Spleen (tissue), 11 donors: Measurements from ENCODE around the gene PPIL4. TPM values are rescaled to one million over a fixed set of nuclear protein-coding genes. Genes with fewer than 3 reads are reported as not detected.
A peak's percentile ranks its signal among the peaks of the same experiment; 100 is the strongest.

Experiments used
- DNase-seq: peaks from one replicate; pipeline ENCODE4 v3.0.0-alpha.2; 2020
- H3K27ac ChIP-seq, 8 donors: fragments of 200-600 bp; sonication (generic) in 7 of 8; 1 replicate in 4 of 8; 2 replicates in 4 of 8; pipeline versions ENCODE4 v1.5.0 to v1.8.0; 2016 to 2021; ENCODE audit warnings: inconsistent platforms in 4 of 8, mild to moderate bottlenecking in 4 of 8, moderate library complexity in 1 of 8
- H3K27me3 ChIP-seq, 7 donors: fragments of 200-600 bp; sonication (generic) in 6 of 7; replicated peaks in 1 of 7; 1 replicate in 4 of 7; 2 replicates in 3 of 7; pipeline versions ENCODE4 v1.5.0 to v1.8.0; 2016 to 2021; ENCODE audit warnings: inconsistent platforms in 3 of 7, mild to moderate bottlenecking in 1 of 7
- H3K36me3 ChIP-seq, 6 donors: fragments of 200-600 bp; sonication (generic) in 5 of 6; 1 replicate in 4 of 6; 2 replicates in 2 of 6; pipeline versions ENCODE4 v1.5.0 to v1.8.0; 2016 to 2021; ENCODE audit warnings: inconsistent platforms in 2 of 6
- H3K4me1 ChIP-seq, 6 donors: fragments of 200-600 bp; sonication (generic) in 5 of 6; 1 replicate in 3 of 6; 2 replicates in 3 of 6; pipeline versions ENCODE4 v1.5.0 to v1.8.0; 2016 to 2021; ENCODE audit warnings: inconsistent platforms in 3 of 6
- H3K4me3 ChIP-seq, 8 donors: fragments of 200-600 bp; sonication (generic) in 7 of 8; 1 replicate in 4 of 8; 2 replicates in 4 of 8; pipeline versions ENCODE4 v1.5.0 to v1.8.0; 2016 to 2021; ENCODE audit warnings: inconsistent platforms in 4 of 8, mild to moderate bottlenecking in 4 of 8, moderate library complexity in 2 of 8
- H3K9me3 ChIP-seq, 8 donors: fragments of 200-600 bp; sonication (generic) in 7 of 8; 1 replicate in 4 of 8; 2 replicates in 4 of 8; pipeline versions ENCODE4 v1.5.0 to v1.8.0; 2016 to 2021; ENCODE audit warnings: inconsistent platforms in 4 of 8
- CTCF ChIP-seq, 11 experiments: fragments of 200-600 bp in 7 of 11; fragments of 450-650 bp in 4 of 11; sonication (generic) in 4 of 11; IDR thresholded peaks in 8 of 11; conservative IDR thresholded peaks in 3 of 11; 1 replicate in 7 of 11; 2 replicates in 4 of 11; pipeline versions ENCODE4 v1.4.0 to v1.8.0; 2016 to 2021; ENCODE audit warnings: antibody characterized with exemption in 11 of 11, inconsistent platforms in 4 of 11, mild to moderate bottlenecking in 1 of 11
- POLR2A ChIP-seq, 3 donors: fragments of 450-650 bp; IDR thresholded peaks; one replicate each; pipeline ENCODE4 v1.5.1; 2017; ENCODE audit warnings: antibody characterized with exemption in 3 of 3, mild to moderate bottlenecking in 1 of 3
- POLR2AphosphoS5 ChIP-seq, 3 donors: sonication (generic); formaldehyde crosslinking; IDR thresholded peaks; one replicate each; pipeline ENCODE4 v1.5.1; 2017; ENCODE audit warnings: antibody characterized with exemption in 3 of 3
- WGBS, 5 donors: extraction: QIAGEN DNeasy Blood & Tissue Kit in 3 of 5; methylation state at CpG; one replicate each; pipeline versions ENCODE4 v1.1.5 to v1.1.7; 2013 to 2018; 5-methylcytosine and 5-hydroxymethylcytosine counted together
- intact Hi-C: fragments of 100-400 bp; cut with DNase I; formaldehyde crosslinking; loops from one replicate; pipeline ENCODE4 v1.15.0; 2023; ENCODE audit warnings: low total_unique reads
- polyA plus RNA-seq, 3 donors: library from polyadenylated mRNA; stranded (reverse); fragments of 200-250 nt; gene quantifications; one replicate each; pipeline ENCODE4 v1.2.1, GENCODE V29; 2013
- total RNA-seq, 7 donors: library from RNA; depleted of rRNA in 3 of 7; stranded (reverse); fragments of >200 nt in 3 of 7; fragmentation: NEBNext Ultra II Directional in 4 of 7; extraction: Animal tissue kit (Norgen Biotek cat#: 25700) in 4 of 7; gene quantifications; one replicate each; pipeline versions ENCODE4 v1.1.0 to v1.2.1, GENCODE V29; 2016 to 2021
- donor health status: healthy with polysubstance abuse.
- donor health status: DM: no; HTN: no; CAD: no; lungs with moderate emphysema.
- donor health status: DM: no; HTN: no; CAD: no.
- donor health status: Bipolar disorder and iron deficiency.
- donor health status: healthy.
- donor health status: DM: no; HTN: no; CAD: no.
- donor health status: DM: yes; HTN: yes; CAD: no.

Gene PPIL4
- total and polyA plus RNA-seq, 10 donors: 14.7 to 36.8 (median 26.4) TPM

GRCh38 chr6:149563928-149564325, 18.1 kb upstream of the PPIL4 start:
- 61 to 84% (median 81%) methylated on average over 3 of the region's 3 CpGs for WGBS, 5 donors
- no peaks in the 10 kb centered on the region for H3K36me3 ChIP-seq
- H3K27ac ChIP-seq: no peak overlapping the region
- no peaks in the 10 kb centered on the region for H3K9me3 ChIP-seq
- H3K4me1 ChIP-seq: peaks cover 14 to 37% (median 26%) of the 10 kb centered on the region in 6 donors
- H3K4me3 ChIP-seq: no peak overlapping the region
- intact Hi-C loops: loop anchor here (10.0 kb wide), 1 partner anchor 151 kb away; the partner anchor contains the start of gene LATS1
- TF ChIP-seq POLR2A (IDR thresholded peaks at IDR 0.05) (no peak), POLR2AphosphoS5 (IDR thresholded peaks at IDR 0.05) (no peak), CTCF (IDR thresholded peaks at IDR 0.05 in 8 of 11, conservative IDR thresholded peaks at IDR 0.05 in 3 of 11) (no peak)
- no peaks in the 10 kb centered on the region for H3K27me3 ChIP-seq
- no peak for DNase-seq

- Histone ChIP-seq H3K27me3 (no peaks in the 10 kb centered on the region), H3K36me3 (no peaks in the 10 kb centered on the region), H3K4me3 (no peak overlapping the region), H3K4me1 (peaks cover 9 to 31% (median 23%) of the 10 kb centered on the region in 6 donors), H3K27ac (no peak overlapping the region), H3K9me3 (no peaks in the 10 kb centered on the region)
- WGBS, 5 donors: 84 to 93% (median 90%) methylated on average over 5 of the region's 5 CpGs
- intact Hi-C loops: loop anchor here (10.0 kb wide), 1 partner anchor 151 kb away; the partner anchor contains the start of gene LATS1
- TF ChIP-seq CTCF (IDR thresholded peaks at IDR 0.05 in 8 of 11, conservative IDR thresholded peaks at IDR 0.05 in 3 of 11) (no peak), POLR2A (IDR thresholded peaks at IDR 0.05) (no peak), POLR2AphosphoS5 (IDR thresholded peaks at IDR 0.05) (no peak)
- DNase-seq: no peak
These were observed 17.5 kb upstream of the PPIL4 start for GRCh38 chr6:149563203-149563927.

- intact Hi-C loops: loop anchor here (10.0 kb wide), 1 partner anchor 154 kb away; the partner anchor contains the start of gene LATS1
- 49 to 73% (median 69%) methylated on average over 3 of the region's 3 CpGs for WGBS, 5 donors
- H3K27ac ChIP-seq: no peak overlapping the region
- H3K27me3 ChIP-seq: no peaks in the 10 kb centered on the region
- no peaks in the 10 kb centered on the region for H3K36me3 ChIP-seq
- no peaks in the 10 kb centered on the region for H3K9me3 ChIP-seq
- DNase-seq: no peak
- TF ChIP-seq CTCF (IDR thresholded peaks at IDR 0.05 in 8 of 11, conservative IDR thresholded peaks at IDR 0.05 in 3 of 11) (peak in 7 of 11 experiments; percentile 9 to 53 (median 43)), POLR2A (IDR thresholded peaks at IDR 0.05) (no peak)
- H3K4me1 ChIP-seq: peaks cover 0 to 16% (median 7%) of the 10 kb centered on the region in 6 donors
- no peak overlapping the region for H3K4me3 ChIP-seq
These were observed 14.9 kb upstream of the PPIL4 start for GRCh38 chr6:149560736-149561135.

- no peak for DNase-seq
- peaks cover 0 to 2% (median 0%) of the 10 kb centered on the region in 6 donors for H3K4me1 ChIP-seq
- H3K9me3 ChIP-seq: no peaks in the 10 kb centered on the region
- H3K27ac ChIP-seq: no peak overlapping the region
- H3K4me3 ChIP-seq: no peak overlapping the region
- H3K27me3 ChIP-seq: peaks cover 0 to 8% (median 0%) of the 10 kb centered on the region in 7 donors
- intact Hi-C loops: no loop called here
- WGBS, 5 donors: 45 to 92% (median 75%) methylated on average over 2 of the region's 2 CpGs
- TF ChIP-seq POLR2AphosphoS5 (IDR thresholded peaks at IDR 0.05): no peak
- TF ChIP-seq POLR2A (IDR thresholded peaks at IDR 0.05): no peak
- no peak for TF ChIP-seq CTCF (IDR thresholded peaks at IDR 0.05 in 8 of 11, conservative IDR thresholded peaks at IDR 0.05 in 3 of 11)
- no peaks in the 10 kb centered on the region for H3K36me3 ChIP-seq
These were observed 13.5 kb upstream of the PPIL4 start for GRCh38 chr6:149559389-149559788.
